ENCODE data around the gene LCNL1. TPM values are rescaled to one million over a fixed set of nuclear protein-coding genes. Genes with fewer than 3 reads are reported as not detected.

Gene LCNL1
- total RNA-seq, 1 donor from 2014 or later: not detected

- TF ChIP-seq CTCF (conservative IDR thresholded peaks at IDR 0.05): no peak
- Mint-ChIP-seq H3K27me3 (peaks cover 11% of the 10 kb centered on the region), H3K4me3 (no peak overlapping the region), H3K9me3 (no peaks in the 10 kb centered on the region), H3K4me1 (ENCODE audit: unreplicated experiment) (peaks cover 8% of the 10 kb centered on the region), H3K36me3 (no peaks in the 10 kb centered on the region), H3K27ac (no peak overlapping the region)
- DNase-seq (ENCODE audit: extremely low spot score, unreplicated experiment): no peak
Measured at GRCh38 chr9:136985853-136986252, 3.1 kb downstream of the LCNL1 start.

GRCh38 chr9:136988872-136989271 is 6.1 kb downstream of the LCNL1 start:
- Mint-ChIP-seq H3K27me3 (peaks cover 9% of the 10 kb centered on the region), H3K4me3 (no peak overlapping the region), H3K4me1 (ENCODE audit: unreplicated experiment) (peaks cover 7% of the 10 kb centered on the region), H3K36me3 (no peaks in the 10 kb centered on the region), H3K27ac (peak overlapping the region; percentile 17), H3K9me3 (no peaks in the 10 kb centered on the region)
- no peak for DNase-seq (ENCODE audit: extremely low spot score, unreplicated experiment)
- no peak for TF ChIP-seq CTCF (conservative IDR thresholded peaks at IDR 0.05)

- Mint-ChIP-seq H3K4me1 (ENCODE audit: unreplicated experiment) (peaks cover 7% of the 10 kb centered on the region), H3K9me3 (no peaks in the 10 kb centered on the region), H3K4me3 (peak overlapping the region; percentile 82), H3K27me3 (peaks cover 6% of the 10 kb centered on the region), H3K36me3 (no peaks in the 10 kb centered on the region), H3K27ac (peak overlapping the region; percentile 67)
- no peak for TF ChIP-seq CTCF (conservative IDR thresholded peaks at IDR 0.05)
- no peak for DNase-seq (ENCODE audit: extremely low spot score, unreplicated experiment)
Measured at GRCh38 chr9:136990242-136990911, 7.6 kb downstream of the LCNL1 start.

- Mint-ChIP-seq H3K27me3 (peaks cover 3% of the 10 kb centered on the region), H3K4me1 (ENCODE audit: unreplicated experiment) (peaks cover 7% of the 10 kb centered on the region), H3K36me3 (no peaks in the 10 kb centered on the region), H3K4me3 (peak within 1 kb of the TSS; percentile 86), H3K9me3 (no peaks in the 10 kb centered on the region), H3K27ac (peak within 1 kb of the TSS; percentile 74)
- TF ChIP-seq CTCF (conservative IDR thresholded peaks at IDR 0.05): no peak
- DNase-seq (ENCODE audit: extremely low spot score, unreplicated experiment): peak; percentile 93
Measured at GRCh38 chr9:136991993-136992818, 9.4 kb downstream of the LCNL1 start, which contains the start of gene PAXX. PAXX (plus strand) TSS chr9:136992422; CDS start chr9:136992444, 22 bp downstream.

GRCh38 chr9:136992819-136993369 is 10.1 kb downstream of the LCNL1 start:
- no peak for TF ChIP-seq CTCF (conservative IDR thresholded peaks at IDR 0.05)
- Mint-ChIP-seq H3K36me3 (no peaks in the 10 kb centered on the region), H3K27me3 (peaks cover 5% of the 10 kb centered on the region), H3K9me3 (no peaks in the 10 kb centered on the region), H3K4me3 (peak overlapping the region; percentile 86), H3K4me1 (ENCODE audit: unreplicated experiment) (peaks cover 7% of the 10 kb centered on the region), H3K27ac (peak overlapping the region; percentile 74)
- no peak for DNase-seq (ENCODE audit: extremely low spot score, unreplicated experiment)
